WTC11 (cell line): Measurements from ENCODE around the gene PHKA2.

Experiments
- CTCF ChIP-seq: fragments of 200-600 bp; IDR thresholded peaks from 2 replicates; pipeline ENCODE4 v1.8.0; 2022; ENCODE audit warnings: antibody characterized with exemption
- MXD4 ChIP-seq: fragments of 250-450 bp; sonication (Bioruptor Pico); IDR thresholded peaks from 2 replicates; pipeline ENCODE4 v1.8.0; 2021; ENCODE audit warnings: mild to moderate bottlenecking, moderate library complexity, borderline replicate concordance
- RORB ChIP-seq: fragments of 250-450 bp; sonication (Bioruptor Pico); IDR thresholded peaks from 2 replicates; pipeline ENCODE4 v1.9.0; 2021; ENCODE audit warnings: mild to moderate bottlenecking
- TCF7 ChIP-seq: sonication (generic); formaldehyde crosslinking; IDR thresholded peaks from 2 replicates; pipeline ENCODE4 v1.8.0; 2022; ENCODE audit warnings: mild to moderate bottlenecking, low read depth, missing genetic modification reagents, moderate library complexity

DNA sequence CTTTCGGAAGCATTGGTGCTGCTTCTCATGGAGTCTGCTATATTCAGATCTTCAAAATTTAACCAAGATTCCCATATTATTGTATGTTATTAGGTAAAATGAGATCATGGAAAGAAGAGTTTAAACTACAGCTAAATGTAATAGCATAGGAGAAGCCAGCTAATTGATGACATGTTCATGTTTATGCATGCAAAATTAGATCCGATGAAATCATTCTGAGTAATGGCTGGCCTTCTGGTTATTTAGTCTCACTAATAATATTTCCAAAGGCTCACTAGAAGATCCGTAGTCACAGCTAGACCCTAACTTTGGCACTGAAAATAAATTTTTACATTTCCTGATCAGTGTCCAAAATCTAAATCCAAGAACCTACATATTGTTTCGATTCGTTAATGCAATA is 19.8 kb upstream of the PHKA2 start:
- no peak for TF ChIP-seq RORB (CRISPR knock-in tag)
- TF ChIP-seq CTCF = no peak
- TF ChIP-seq TCF7 (CRISPR knock-in tag) = no peak
- TF ChIP-seq MXD4 (CRISPR knock-in tag) = no peak
